Measurements from ENCODE around the gene UBR1.

The UBR1 gene

DNA sequence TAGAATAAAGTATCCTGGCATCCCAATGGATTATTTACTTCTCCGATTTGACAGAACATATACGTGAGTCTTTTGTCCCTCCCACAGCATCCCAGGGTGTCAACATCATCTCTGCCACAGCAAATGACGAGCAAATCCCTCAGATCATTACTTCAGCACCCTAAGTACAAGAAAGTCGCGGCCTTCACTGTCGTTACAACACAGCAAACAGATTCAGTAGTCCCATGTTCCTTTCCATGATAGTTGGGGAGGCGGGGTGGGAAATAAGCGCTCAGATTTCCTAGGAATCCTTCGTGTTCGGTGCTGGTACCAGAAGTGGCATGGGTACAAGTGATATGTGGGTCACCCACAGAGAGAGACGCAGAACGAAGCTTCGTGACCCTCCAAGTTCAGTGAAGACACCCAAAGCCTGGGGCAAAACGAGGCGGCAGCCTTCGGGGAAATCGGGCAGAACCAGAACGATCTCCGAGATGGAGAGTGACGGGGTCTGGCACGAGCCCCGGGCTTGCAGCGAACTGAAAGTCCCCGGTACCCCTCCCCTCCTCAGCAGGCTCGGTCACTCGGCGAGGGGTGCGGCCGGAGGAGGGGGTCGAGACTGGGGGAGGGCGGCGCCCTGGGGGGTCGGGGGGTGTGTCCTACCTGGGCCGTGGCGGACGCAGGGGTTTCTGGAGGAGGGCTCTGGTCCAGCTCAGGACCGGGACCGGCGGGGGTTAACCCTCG, 185.9 kb downstream of the UBR1 start:
- TF ChIP-seq, protein P1, sequence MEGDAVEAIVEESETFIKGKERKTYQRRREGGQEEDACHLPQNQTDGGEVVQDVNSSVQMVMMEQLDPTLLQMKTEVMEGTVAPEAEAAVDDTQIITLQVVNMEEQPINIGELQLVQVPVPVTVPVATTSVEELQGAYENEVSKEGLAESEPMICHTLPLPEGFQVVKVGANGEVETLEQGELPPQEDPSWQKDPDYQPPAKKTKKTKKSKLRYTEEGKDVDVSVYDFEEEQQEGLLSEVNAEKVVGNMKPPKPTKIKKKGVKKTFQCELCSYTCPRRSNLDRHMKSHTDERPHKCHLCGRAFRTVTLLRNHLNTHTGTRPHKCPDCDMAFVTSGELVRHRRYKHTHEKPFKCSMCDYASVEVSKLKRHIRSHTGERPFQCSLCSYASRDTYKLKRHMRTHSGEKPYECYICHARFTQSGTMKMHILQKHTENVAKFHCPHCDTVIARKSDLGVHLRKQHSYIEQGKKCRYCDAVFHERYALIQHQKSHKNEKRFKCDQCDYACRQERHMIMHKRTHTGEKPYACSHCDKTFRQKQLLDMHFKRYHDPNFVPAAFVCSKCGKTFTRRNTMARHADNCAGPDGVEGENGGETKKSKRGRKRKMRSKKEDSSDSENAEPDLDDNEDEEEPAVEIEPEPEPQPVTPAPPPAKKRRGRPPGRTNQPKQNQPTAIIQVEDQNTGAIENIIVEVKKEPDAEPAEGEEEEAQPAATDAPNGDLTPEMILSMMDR (IDR thresholded peaks at IDR 0.05) = no peak

DNA sequence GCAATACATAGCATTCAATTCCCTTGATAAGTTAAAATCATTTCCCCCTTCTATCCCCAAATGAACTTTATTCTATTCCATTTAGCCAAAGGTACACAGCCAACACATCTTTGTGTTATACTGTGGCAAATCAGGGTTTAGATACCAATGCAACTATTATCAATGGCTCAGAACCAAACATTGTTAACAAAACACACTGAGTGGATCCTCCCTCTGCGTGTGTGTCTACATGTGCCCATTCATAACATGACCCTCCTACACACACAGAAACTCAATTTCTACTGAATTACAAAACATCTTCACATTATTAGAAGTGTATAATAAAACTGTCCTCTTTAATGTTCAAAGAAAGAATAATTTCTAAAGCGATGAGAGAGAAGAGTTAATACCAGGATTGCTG, 186.5 kb downstream of the UBR1 start:
- TF ChIP-seq, protein P1 (IDR thresholded peaks at IDR 0.05) = no peak

DNA sequence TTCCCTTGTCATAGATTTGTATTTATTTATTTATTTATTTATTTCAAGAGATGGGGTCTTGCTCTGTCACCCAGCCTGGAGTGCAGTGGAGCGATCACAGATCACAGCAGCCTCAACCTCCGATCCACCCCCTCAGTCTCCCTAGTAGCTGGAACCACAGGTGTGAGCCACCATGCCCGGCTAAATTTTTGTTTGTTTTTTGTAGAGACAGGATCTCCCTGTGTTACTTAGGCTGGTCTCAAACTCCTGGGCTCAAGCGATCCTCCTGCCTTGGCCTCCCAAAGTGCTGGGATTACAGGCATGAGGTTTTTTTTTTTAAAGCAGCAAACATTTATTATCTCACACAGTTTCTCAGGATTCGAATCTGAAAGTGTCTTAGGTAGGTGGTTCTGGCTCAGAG, 187.8 kb downstream of the UBR1 start:
- TF ChIP-seq, protein P1 (IDR thresholded peaks at IDR 0.05) = no peak

DNA sequence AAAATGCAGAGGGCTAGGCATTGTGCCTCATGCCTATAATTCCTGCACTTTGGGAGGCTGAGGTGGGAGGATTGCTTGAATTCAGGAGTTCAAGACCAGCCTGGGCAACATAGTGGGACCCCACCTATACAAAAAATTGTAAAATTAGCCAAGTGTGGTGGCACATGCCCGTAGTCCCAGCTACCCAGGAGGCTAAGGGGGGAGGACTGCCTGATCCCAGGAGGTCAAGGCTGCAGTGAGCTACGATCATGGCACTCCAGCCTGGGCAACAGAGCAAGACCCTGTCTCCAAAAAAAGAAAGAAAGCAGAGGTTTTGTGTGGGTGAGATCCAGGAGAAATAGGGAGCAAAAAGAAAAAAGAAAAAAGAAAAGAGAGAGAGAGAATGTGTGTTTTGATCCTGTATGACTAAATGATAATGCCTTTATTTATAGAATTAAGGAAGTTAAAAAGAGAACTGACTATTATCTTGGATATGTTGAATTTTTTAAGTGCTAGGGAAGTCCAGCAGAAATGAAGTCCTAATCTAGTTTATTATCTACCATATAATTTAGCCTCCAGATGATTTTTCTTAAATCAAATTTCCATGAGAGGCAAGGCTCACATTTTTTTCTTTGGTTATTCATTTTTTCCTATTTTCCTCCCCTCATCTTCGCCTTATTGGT, 190.1 kb downstream of the UBR1 start:
- TF ChIP-seq, protein P1 (IDR thresholded peaks at IDR 0.05) = no peak

DNA sequence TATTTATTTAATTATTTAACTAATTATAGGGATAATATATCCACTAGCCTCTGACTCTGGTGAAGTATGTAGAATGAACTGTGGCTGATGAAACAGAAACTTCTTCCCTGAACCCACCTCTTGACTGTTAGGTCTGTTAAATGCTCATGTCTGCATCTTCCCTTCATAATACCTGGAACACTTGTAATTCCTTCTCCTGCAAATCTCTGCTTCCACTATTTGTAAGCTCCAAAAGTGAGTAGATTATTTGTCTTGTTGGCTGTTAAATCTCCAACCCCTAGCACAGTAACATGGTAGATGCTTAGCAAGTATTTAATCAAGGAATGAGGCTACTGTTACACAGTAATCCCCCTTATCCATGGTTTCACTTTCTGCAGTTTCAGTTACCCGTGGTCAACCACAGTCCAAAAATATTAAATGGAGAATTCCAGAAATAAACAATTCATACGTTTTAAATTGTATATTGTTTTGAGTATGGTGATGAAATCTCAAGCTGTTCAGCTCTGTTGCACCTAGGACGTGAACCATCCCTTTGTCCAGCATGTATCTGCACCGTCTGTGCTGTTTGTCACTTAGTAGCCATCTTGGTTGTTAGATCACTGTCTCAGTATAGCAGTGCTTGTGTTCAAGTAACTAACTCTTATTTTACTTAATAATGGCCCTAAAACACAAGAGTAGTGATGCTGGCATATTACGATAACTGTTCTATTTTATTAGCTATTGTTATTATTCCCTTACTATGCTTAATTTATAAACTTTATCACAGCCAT, 190.9 kb downstream of the UBR1 start:
- TF ChIP-seq, protein P1 (IDR thresholded peaks at IDR 0.05) = no peak

DNA sequence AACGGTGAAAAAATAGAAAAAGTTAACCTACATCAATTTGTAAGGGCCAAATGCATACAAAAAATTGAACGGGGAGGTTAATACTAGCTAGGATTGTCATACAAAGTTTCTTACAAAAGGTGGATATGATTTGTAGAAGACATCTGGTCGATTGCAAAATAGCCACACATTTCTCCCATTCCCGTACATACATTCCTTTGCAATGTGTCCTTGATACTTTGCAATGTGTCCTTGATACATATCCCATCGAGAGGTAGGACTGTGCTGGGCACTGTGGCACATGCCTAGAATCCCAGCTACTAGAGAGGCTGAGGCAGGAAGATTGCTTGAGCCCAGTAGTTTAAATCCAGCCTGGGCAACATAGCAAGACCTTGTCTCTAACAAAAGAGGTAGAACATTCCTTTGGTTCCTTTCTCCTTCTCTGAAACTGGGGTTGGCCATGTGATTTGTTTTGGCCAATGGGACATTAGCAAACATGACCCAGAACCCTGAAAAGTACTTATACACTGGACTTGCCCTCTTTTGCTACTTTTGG, 194.7 kb downstream of the UBR1 start:
- TF ChIP-seq, protein P1 (IDR thresholded peaks at IDR 0.05) = no peak

DNA sequence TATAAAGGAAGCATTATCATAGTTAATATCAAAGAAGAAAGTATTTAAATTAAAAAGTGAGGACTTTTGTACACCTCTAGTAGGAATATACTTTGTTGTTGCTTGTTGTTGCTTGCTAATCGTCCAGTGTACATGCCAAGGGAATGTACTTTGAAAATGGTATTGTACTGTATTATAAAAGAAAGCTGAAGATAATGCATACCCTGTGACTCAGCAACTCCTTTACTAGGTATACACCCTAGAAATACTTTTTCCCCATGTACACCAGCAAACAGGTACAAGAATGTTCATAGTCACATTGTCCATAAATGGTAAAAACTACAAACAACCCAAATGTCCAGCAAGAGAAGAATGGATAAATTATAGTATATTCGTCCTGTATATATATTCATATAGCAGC, 197.3 kb downstream of the UBR1 start:
- TF ChIP-seq, protein P1 (IDR thresholded peaks at IDR 0.05) = no peak
